ENCODE results near the gene BTBD3. TPM values are rescaled to one million over a fixed set of nuclear protein-coding genes. Genes with fewer than 3 reads are reported as not detected.
A peak's percentile ranks its signal among the peaks of the same experiment; 100 is the strongest.

BTBD3 gene
- total RNA-seq, 1 donor from 2014 or later, result 114 TPM

- TF ChIP-seq CTCF (conservative IDR thresholded peaks at IDR 0.05), result no peak
- no peak for DNase-seq (ENCODE audit: extremely low spot score, unreplicated experiment)
- H3K4me1 Mint-ChIP-seq (ENCODE audit: unreplicated experiment), result peaks cover 5% of the 10 kb centered on the region
- H3K36me3 Mint-ChIP-seq, result no peaks in the 10 kb centered on the region
- H3K27ac Mint-ChIP-seq, result no peak overlapping the region
- no peaks in the 10 kb centered on the region for H3K27me3 Mint-ChIP-seq
- no peak overlapping the region for H3K4me3 Mint-ChIP-seq
- peaks cover 5% of the 10 kb centered on the region for H3K9me3 Mint-ChIP-seq
Measured at GRCh38 chr20:11882651-11883050, 35.0 kb upstream of the BTBD3 start.

GRCh38 chr20:11888648-11889047 lies 29.0 kb upstream of the BTBD3 start:
- H3K4me1 Mint-ChIP-seq (ENCODE audit: unreplicated experiment), result peaks cover 11% of the 10 kb centered on the region
- no peak overlapping the region for H3K27ac Mint-ChIP-seq
- no peaks in the 10 kb centered on the region for H3K36me3 Mint-ChIP-seq
- no peak for TF ChIP-seq CTCF (conservative IDR thresholded peaks at IDR 0.05)
- DNase-seq (ENCODE audit: extremely low spot score, unreplicated experiment), result no peak
- H3K4me3 Mint-ChIP-seq, result peak overlapping the region; percentile 36
- H3K9me3 Mint-ChIP-seq, result no peaks in the 10 kb centered on the region
- H3K27me3 Mint-ChIP-seq, result peaks cover 2% of the 10 kb centered on the region

GRCh38 chr20:11890331-11891076 lies 27.2 kb upstream of the BTBD3 start:
- Mint-ChIP-seq H3K27ac (peak overlapping the region; percentile 71), H3K36me3 (peaks cover 6% of the 10 kb centered on the region), H3K9me3 (no peaks in the 10 kb centered on the region), H3K4me1 (ENCODE audit: unreplicated experiment) (peaks cover 23% of the 10 kb centered on the region), H3K4me3 (peak overlapping the region; percentile 87), H3K27me3 (peaks cover 2% of the 10 kb centered on the region)
- peak; percentile 94 for DNase-seq (ENCODE audit: extremely low spot score, unreplicated experiment)
- no peak for TF ChIP-seq CTCF (conservative IDR thresholded peaks at IDR 0.05)

- Mint-ChIP-seq H3K9me3 (peaks cover 7% of the 10 kb centered on the region), H3K4me1 (ENCODE audit: unreplicated experiment) (peaks cover 30% of the 10 kb centered on the region), H3K36me3 (peaks cover 13% of the 10 kb centered on the region), H3K27me3 (peaks cover 2% of the 10 kb centered on the region), H3K4me3 (peak overlapping the region; percentile 97), H3K27ac (peak overlapping the region; percentile 94)
- TF ChIP-seq CTCF (conservative IDR thresholded peaks at IDR 0.05), result no peak
- peak; percentile 75 for DNase-seq (ENCODE audit: extremely low spot score, unreplicated experiment)
Measured at GRCh38 chr20:11891077-11891775, 26.5 kb upstream of the BTBD3 start.

- Mint-ChIP-seq H3K36me3 (peaks cover 15% of the 10 kb centered on the region), H3K4me3 (peak overlapping the region; percentile 97), H3K4me1 (ENCODE audit: unreplicated experiment) (peaks cover 33% of the 10 kb centered on the region), H3K27me3 (peaks cover 2% of the 10 kb centered on the region), H3K27ac (peak overlapping the region; percentile 94), H3K9me3 (peaks cover 8% of the 10 kb centered on the region)
- peak; percentile 77 for DNase-seq (ENCODE audit: extremely low spot score, unreplicated experiment)
- no peak for TF ChIP-seq CTCF (conservative IDR thresholded peaks at IDR 0.05)
Measured at GRCh38 chr20:11891776-11892545, 25.7 kb upstream of the BTBD3 start.

Measured in type B pancreatic cell (in vitro differentiated cells).